HCT116 (cell line): ENCODE results near the gene NSD2. TPM values are rescaled to one million over a fixed set of nuclear protein-coding genes. Genes with fewer than 3 reads are reported as not detected.

Experiments
- ATAC-seq: fragments of 200-7000 bp; cut with Tn5 transposase; 2 replicates; pipeline ENCODE4 v1.9.1; 2020; ENCODE audit warnings: mild to moderate bottlenecking, moderate library complexity
- BruUV-seq: library from RNA; stranded (reverse); fragments of 400-500 nt; replicated peaks from 2 replicates; lab custom pipeline; 2021; lab: Mats Ljungman, UMichigan
- CTCF ChIA-PET: fragments of 300-600 bp; sonication (Branson Sonifier 250); formaldehyde crosslinking; loops from one replicate; lab custom pipeline; 2021; ENCODE audit warnings: antibody characterized with exemption; lab: Charles Lee
- POLR2A ChIA-PET: fragments of 300-600, 350-600 bp; sonication (Branson Sonifier 250); formaldehyde crosslinking; loops from one replicate; lab custom pipeline; 2021; ENCODE audit warnings: antibody characterized with exemption; lab: Charles Lee
- RAD21 ChIA-PET, 2 experiments: fragments of 300-600 bp; sonication (Branson Sonifier 250); formaldehyde crosslinking; loops; one replicate each; lab custom pipeline; 2023; ENCODE audit warnings: low total read pairs in 2 of 2; ENCODE audit not compliant: uncharacterized antibody in 2 of 2, unreplicated experiment in 2 of 2, low non-redundant PET in 1 of 2; lab: Charles Lee
- DNase-seq: peaks from one replicate; pipeline ENCODE4 v3.0.0-alpha.2; 2010; ENCODE audit warnings: low read depth, low spot score
- H2AFZ ChIP-seq: fragments of 200-600 bp; shearing (Covaris generic), sonication (generic); 2 replicates; pipeline ENCODE4 v1.6.1; 2017; ENCODE audit warnings: low read depth, mixed run types, mixed read lengths, antibody characterized with exemption, low read length; ENCODE audit not compliant: poor library complexity, severe bottlenecking
- H3K27ac ChIP-seq: 2 replicates; pipeline ENCODE4 v1.5.1; 2012; ENCODE audit warnings: low read depth, low read length
- H3K27me3 ChIP-seq: fragments of 200-600 bp; sonication (generic); 2 replicates; pipeline ENCODE4 v1.6.1; 2016; ENCODE audit warnings: mixed run types, low read length, mixed read lengths; ENCODE audit not compliant: insufficient read depth
- H3K36me3 ChIP-seq, 2 experiments: fragments of 200-500 bp in 1 of 2; fragments of 200-600 bp in 1 of 2; sonication (Bioruptor generic) in 1 of 2; sonication (generic) in 1 of 2; 2 replicates each; pipeline versions ENCODE4 v1.5.1 to v1.6.1; 2014 to 2016; ENCODE audit warnings: low read length in 2 of 2, inconsistent platforms in 1 of 2, mixed read lengths in 1 of 2, mixed run types in 1 of 2; ENCODE audit not compliant: insufficient read depth in 2 of 2, control insufficient read depth in 1 of 2
- H3K4me1 ChIP-seq, 2 experiments: fragments of 200-600 bp in 1 of 2; sonication (generic) in 1 of 2; 2 replicates each; pipeline versions ENCODE4 v1.5.1 to v1.6.1; 2012 to 2017; ENCODE audit warnings: low read length in 2 of 2, inconsistent platforms in 1 of 2, mild to moderate bottlenecking in 1 of 2, mixed read lengths in 1 of 2, mixed run types in 1 of 2, moderate library complexity in 1 of 2; ENCODE audit not compliant: insufficient read depth in 2 of 2, control insufficient read depth in 1 of 2
- H3K4me2 ChIP-seq: fragments of 200-600 bp; sonication (generic); 2 replicates; pipeline ENCODE4 v1.6.1; 2017; ENCODE audit warnings: mixed run types, low read length, mixed read lengths
- H3K4me3 ChIP-seq, 2 experiments: fragments of 200-600 bp in 1 of 2; sonication (generic) in 1 of 2; replicated peaks in 1 of 2; 2 replicates each; pipeline ENCODE4 v1.5.1; 2011 to 2016; ENCODE audit warnings: low read length in 2 of 2, control low read depth in 1 of 2, low read depth in 1 of 2, mild to moderate bottlenecking in 1 of 2, mixed read lengths in 1 of 2, mixed run types in 1 of 2
- H3K79me2 ChIP-seq: fragments of 200-600 bp; sonication (generic); 2 replicates; pipeline ENCODE4 v1.6.1; 2017; ENCODE audit warnings: mild to moderate bottlenecking, mixed run types, low read length, moderate library complexity, mixed read lengths; ENCODE audit not compliant: insufficient read depth
- H3K9ac ChIP-seq: fragments of 200-600 bp; sonication (generic); 2 replicates; pipeline ENCODE4 v1.6.1; 2016; ENCODE audit warnings: low read length, mixed read lengths
- H3K9me2 ChIP-seq: fragments of 200-600 bp; sonication (generic), shearing (Covaris generic); 2 replicates; pipeline ENCODE4 v1.6.1; 2017; ENCODE audit warnings: mixed run types, mild to moderate bottlenecking, moderate library complexity; ENCODE audit not compliant: insufficient read depth
- H3K9me3 ChIP-seq, 2 experiments: fragments of 200-500 bp in 1 of 2; fragments of 200-600 bp in 1 of 2; sonication (Bioruptor generic) in 1 of 2; sonication (generic) in 1 of 2; 2 replicates each; pipeline ENCODE4 v1.6.1; 2014 to 2017; ENCODE audit warnings: low read length in 2 of 2, mixed read lengths in 2 of 2, inconsistent platforms in 1 of 2, low read depth in 1 of 2, mild to moderate bottlenecking in 1 of 2, mixed run types in 1 of 2, moderate library complexity in 1 of 2; ENCODE audit not compliant: control insufficient read depth in 1 of 2, insufficient read depth in 1 of 2
- H4K20me1 ChIP-seq: fragments of 200-600 bp; sonication (generic), shearing (Covaris generic); 2 replicates; pipeline ENCODE4 v1.6.1; 2017; ENCODE audit warnings: mixed run types, mild to moderate bottlenecking, moderate library complexity; ENCODE audit not compliant: insufficient read depth
- CBX3 ChIP-seq: IDR thresholded peaks from 2 replicates; pipeline ENCODE4 v1.6.1; 2012; ENCODE audit warnings: low read depth
- CEBPB ChIP-seq: IDR thresholded peaks from 2 replicates; pipeline ENCODE4 v1.6.1; 2012; ENCODE audit warnings: low read depth
- EGR1 ChIP-seq: IDR thresholded peaks from 2 replicates; pipeline ENCODE4 v1.6.1; 2012; ENCODE audit warnings: low read depth
- ELF1 ChIP-seq: IDR thresholded peaks from 2 replicates; pipeline ENCODE4 v1.6.1; 2012; ENCODE audit warnings: low read depth, borderline replicate concordance
- EZH2phosphoT487 ChIP-seq: fragments of 200-600 bp; IDR thresholded peaks from 2 replicates; pipeline ENCODE4 v1.6.1; 2018; ENCODE audit warnings: antibody characterized with exemption, borderline replicate concordance
- FOSL1 ChIP-seq: IDR thresholded peaks from 2 replicates; pipeline ENCODE4 v1.6.1; 2012; ENCODE audit warnings: low read depth
- POLR2AphosphoS5 ChIP-seq: IDR thresholded peaks from 2 replicates; pipeline ENCODE4 v1.6.1; 2011; ENCODE audit warnings: mild to moderate bottlenecking, low read depth, low read length, moderate library complexity
- RAD21 ChIP-seq: IDR thresholded peaks from 2 replicates; pipeline ENCODE4 v1.6.1; 2012; ENCODE audit warnings: low read depth, mild to moderate bottlenecking
- SIN3A ChIP-seq: IDR thresholded peaks from 2 replicates; pipeline ENCODE4 v1.6.1; 2012; ENCODE audit warnings: low read depth
- SP1 ChIP-seq: IDR thresholded peaks from 2 replicates; pipeline ENCODE4 v1.6.1; 2012; ENCODE audit warnings: low read depth
- SRF ChIP-seq: IDR thresholded peaks from 2 replicates; pipeline ENCODE4 v1.6.1; 2012; ENCODE audit warnings: low read depth
- TCF7L2 ChIP-seq: IDR thresholded peaks from 2 replicates; pipeline ENCODE4 v1.7.0; 2011; ENCODE audit warnings: borderline replicate concordance, inconsistent platforms; ENCODE audit not compliant: insufficient read depth, insufficient read length; ENCODE audit errors: extremely low read depth
- ZBTB33 ChIP-seq: IDR thresholded peaks from 2 replicates; pipeline ENCODE4 v1.6.1; 2011; ENCODE audit warnings: mild to moderate bottlenecking, low read length, moderate library complexity; ENCODE audit not compliant: insufficient replicate concordance; ENCODE audit errors: extremely low read depth
- ZFX ChIP-seq: fragments of 450-650 bp; IDR thresholded peaks from 2 replicates; pipeline ENCODE4 v1.6.1; 2017
- intact Hi-C: fragments of 100-400 bp; cut with micrococcal nuclease; formaldehyde crosslinking; loops from 2 replicates; pipeline ENCODE4 v1.10.0; 2022
- total RNA-seq: library from RNA; stranded (reverse); gene quantifications from one replicate; pipeline ENCODE4 v1.2.1, GENCODE V29; 2021; ENCODE audit not compliant: unreplicated experiment

The NSD2 gene
- total RNA-seq, 1 experiment from 2014 or later = 145 TPM

GRCh38 chr4:1869530-1870327, 1.5 kb upstream of the NSD2 start:
- peak overlapping the region; percentile 100 for H3K27ac ChIP-seq
- H3K79me2 ChIP-seq = peaks cover 29% of the 10 kb centered on the region
- TF ChIP-seq SIN3A (peak; percentile 21; the same call in 1 of the 2 replicates), ZBTB33 (peak; percentile 24), SP1 (no peak)
- H3K9me2 ChIP-seq = no peaks in the 10 kb centered on the region
- H4K20me1 ChIP-seq = peaks cover 3% of the 10 kb centered on the region; the same call in 1 of the 2 replicates
- intact Hi-C loops = no loop called here
- peak; percentile 41 for ATAC-seq
- H3K4me1 ChIP-seq = peaks cover 26 to 52% of the 10 kb centered on the region in 2 experiments
- peak overlapping the region; percentile 51 to 56 for H3K4me3 ChIP-seq
- no peak for DNase-seq
- no peaks in the 10 kb centered on the region for H3K9me3 ChIP-seq
- H3K9ac ChIP-seq = peak overlapping the region; percentile 81
- ChIA-PET CTCF (interaction anchor here (1.2 kb wide), 1 partner anchor 122 kb away, joined by 3 read pairs; no protein-coding TSS in a partner anchor), RAD21 (no interaction called here), POLR2A (interaction anchor here (1.3 to 1.7 kb wide), 2 partner anchors 11 to 13 kb away, joined by 4 read pairs; partner anchors contain the start of gene LETM1)
- H3K27me3 ChIP-seq = no peaks in the 10 kb centered on the region
- H2AFZ ChIP-seq = no peak overlapping the region
- H3K36me3 ChIP-seq = no peaks in the 10 kb centered on the region
- H3K4me2 ChIP-seq = peak overlapping the region; percentile 90
- BruUV-seq = TSS peak; percentile 82

- no TSS peak for BruUV-seq
- ChIA-PET POLR2A (interaction anchor here (1.3 to 1.7 kb wide), 2 partner anchors 12 to 14 kb away, joined by 4 read pairs; partner anchors contain the start of gene LETM1), CTCF (interaction anchor here (1.2 kb wide), 1 partner anchor 122 kb away, joined by 3 read pairs; no protein-coding TSS in a partner anchor), RAD21 (no interaction called here)
- Histone ChIP-seq H3K4me1 (peaks cover 26 to 52% of the 10 kb centered on the region in 2 experiments), H3K9ac (peak overlapping the region; percentile 81), H3K79me2 (peaks cover 34% of the 10 kb centered on the region), H3K9me2 (no peaks in the 10 kb centered on the region), H3K4me2 (peak overlapping the region; percentile 90), H4K20me1 (peaks cover 3% of the 10 kb centered on the region; the same call in 1 of the 2 replicates), H3K9me3 (no peaks in the 10 kb centered on the region), H3K36me3 (no peaks in the 10 kb centered on the region), H3K27me3 (no peaks in the 10 kb centered on the region), H3K4me3 (peak overlapping the region; percentile 51 to 56), H2AFZ (no peak overlapping the region), H3K27ac (peak overlapping the region; percentile 100)
- DNase-seq (peak; percentile 73), ATAC-seq (peak; percentile 74)
- TF ChIP-seq POLR2AphosphoS5 (no peak; the same call in 1 of the 2 replicates), ZBTB33 (no peak), ELF1 (no peak), ZFX (no peak), RAD21 (no peak), EZH2phosphoT487 (no peak), EGR1 (peak; percentile 65; the same call in 1 of the 2 replicates), FOSL1 (no peak), CBX3 (no peak), SIN3A (peak; percentile 67), TCF7L2 (peak; percentile 5), CEBPB (no peak), SRF (no peak)
- intact Hi-C loops = no loop called here
These were observed 940 bp upstream of the NSD2 start for GRCh38 chr4:1870328-1870577.
